ENCODE results near the gene TMEM184B.
"Not testable (repeated sequence)": the region's sequence is repeated elsewhere in the genome, so short reads cannot be mapped to it uniquely, and the experiment has no call there.

The TMEM184B gene

GRCh38 chr22:38181453-38182200 lies 91.2 kb downstream of the TMEM184B start, which contains the start of gene PLA2G6:
Gene PLA2G6 (minus strand): TSS chr22:38181830. CDS start chr22:38169426, 12,404 bp downstream.
- TF ChIP-seq CTCF (IDR thresholded peaks at IDR 0.05), result no peak

GRCh38 chr22:38180841-38181452 lies 91.9 kb downstream of the TMEM184B start:
- Histone ChIP-seq H3K4me3 (ENCODE audit: low read depth in 1 of 2, low read length in 1 of 2) (peak overlapping the region; percentile 77 to 79), H3K36me3 (no peaks in the 10 kb centered on the region), H3K4me1 (ENCODE audit: control insufficient read depth in 1 of 2, insufficient read depth in 1 of 2, low read depth in 1 of 2, low read length in 1 of 2) (peaks cover 38 to 42% of the 10 kb centered on the region in 2 experiments), H3K27ac (peak overlapping the region; percentile 98), H3K27me3 (no peaks in the 10 kb centered on the region), H3K9me3 (no peaks in the 10 kb centered on the region)
- TF ChIP-seq CTCF (IDR thresholded peaks at IDR 0.05), result peak; percentile 11

More at GRCh38 chr22:38181453-38182200, 91.2 kb downstream of the TMEM184B start, which contains the start of gene PLA2G6:
- H3K4me1 ChIP-seq (ENCODE audit: control insufficient read depth in 1 of 2, insufficient read depth in 1 of 2, low read depth in 1 of 2, low read length in 1 of 2), result peaks cover 31 to 37% of the 10 kb centered on the region in 2 experiments
- H3K27me3 ChIP-seq, result no peaks in the 10 kb centered on the region
- no peaks in the 10 kb centered on the region for H3K9me3 ChIP-seq
- peak within 1 kb of the TSS; percentile 77 to 79 for H3K4me3 ChIP-seq (ENCODE audit: low read depth in 1 of 2, low read length in 1 of 2)
- no peaks in the 10 kb centered on the region for H3K36me3 ChIP-seq
- H3K27ac ChIP-seq, result peak within 1 kb of the TSS; percentile 98

- H3K4me3 ChIP-seq (ENCODE audit: low read depth in 1 of 2, low read length in 1 of 2); H3K9me3 ChIP-seq; H3K36me3 ChIP-seq; H3K27me3 ChIP-seq: not testable (repeated sequence)
- Histone ChIP-seq H3K27ac (peak overlapping the region; percentile 98), H3K4me1 (ENCODE audit: control insufficient read depth in 1 of 2, insufficient read depth in 1 of 2, low read depth in 1 of 2, low read length in 1 of 2) (peaks cover 46 to 50% of the 10 kb centered on the region in 2 experiments)
Observed at GRCh38 chr22:38178605-38178937, 94.2 kb downstream of the TMEM184B start.

- Histone ChIP-seq H3K36me3 (no peaks in the 10 kb centered on the region), H3K9me3 (no peaks in the 10 kb centered on the region), H3K27me3 (no peaks in the 10 kb centered on the region), H3K4me3 (ENCODE audit: low read depth in 1 of 2, low read length in 1 of 2) (no peak overlapping the region), H3K4me1 (ENCODE audit: control insufficient read depth in 1 of 2, insufficient read depth in 1 of 2, low read depth in 1 of 2, low read length in 1 of 2) (peaks cover 48 to 53% of the 10 kb centered on the region in 2 experiments), H3K27ac (peak overlapping the region; percentile 30)
- no peak for TF ChIP-seq CTCF (IDR thresholded peaks at IDR 0.05)
Observed at GRCh38 chr22:38177926-38178604, 94.7 kb downstream of the TMEM184B start.

GRCh38 chr22:38177571-38177925 lies 95.3 kb downstream of the TMEM184B start:
- H3K27me3 ChIP-seq; H3K4me3 ChIP-seq (ENCODE audit: low read depth in 1 of 2, low read length in 1 of 2); H3K9me3 ChIP-seq; H3K36me3 ChIP-seq: not testable (repeated sequence)
- peaks cover 53 to 55% of the 10 kb centered on the region in 2 experiments for H3K4me1 ChIP-seq (ENCODE audit: control insufficient read depth in 1 of 2, insufficient read depth in 1 of 2, low read depth in 1 of 2, low read length in 1 of 2)
- peak overlapping the region; percentile 30 for H3K27ac ChIP-seq

GRCh38 chr22:38177044-38177443 lies 95.8 kb downstream of the TMEM184B start:
- peak overlapping the region; percentile 82 for H3K27ac ChIP-seq
- H3K4me3 ChIP-seq (ENCODE audit: low read depth in 1 of 2, low read length in 1 of 2), result peak overlapping the region in 1 of 2 experiments; percentile 17
- no peak for TF ChIP-seq CTCF (IDR thresholded peaks at IDR 0.05)
- H3K36me3 ChIP-seq, result no peaks in the 10 kb centered on the region
- H3K9me3 ChIP-seq, result no peaks in the 10 kb centered on the region
- no peaks in the 10 kb centered on the region for H3K27me3 ChIP-seq
- peaks cover 50 to 51% of the 10 kb centered on the region in 2 experiments for H3K4me1 ChIP-seq (ENCODE audit: control insufficient read depth in 1 of 2, insufficient read depth in 1 of 2, low read depth in 1 of 2, low read length in 1 of 2)

All from neutrophil (primary cell).